Endothelial cell (in vitro differentiated cells): ENCODE measurements around the gene MVB12B. TPM values are rescaled to one million over a fixed set of nuclear protein-coding genes. Genes with fewer than 3 reads are reported as not detected.

Experiments
- DNase-seq: peaks from one replicate; pipeline ENCODE4 v3.0.0; 2021; ENCODE audit warnings: low spot score
- H3K27ac Mint-ChIP-seq: one replicate; pipeline ENCODE4 v1.8.0; 2021; ENCODE audit warnings: mixed read lengths, inconsistent platforms; ENCODE audit not compliant: unreplicated experiment
- H3K27me3 Mint-ChIP-seq: one replicate; pipeline ENCODE4 v1.8.0; 2021; ENCODE audit warnings: mild to moderate bottlenecking, moderate library complexity, mixed read lengths, inconsistent platforms; ENCODE audit not compliant: unreplicated experiment
- H3K36me3 Mint-ChIP-seq: one replicate; pipeline ENCODE4 v1.8.0; 2021; ENCODE audit warnings: mild to moderate bottlenecking, low read depth, mixed read lengths, inconsistent platforms; ENCODE audit not compliant: unreplicated experiment
- H3K4me1 Mint-ChIP-seq: one replicate; pipeline ENCODE4 v1.8.0; 2021; ENCODE audit warnings: mild to moderate bottlenecking, mixed read lengths, inconsistent platforms; ENCODE audit not compliant: unreplicated experiment
- H3K4me3 Mint-ChIP-seq: one replicate; pipeline ENCODE4 v1.8.0; 2021; ENCODE audit warnings: mild to moderate bottlenecking, mixed read lengths, inconsistent platforms; ENCODE audit not compliant: unreplicated experiment
- H3K9me3 Mint-ChIP-seq: one replicate; pipeline ENCODE4 v1.8.0; 2021; ENCODE audit warnings: mixed read lengths, inconsistent platforms; ENCODE audit not compliant: unreplicated experiment
- total RNA-seq: library from RNA; stranded (reverse); fragmentation: NEBNext Ultra II Directional; extraction: Animal tissue kit (Norgen Biotek cat#: 25700); gene quantifications from one replicate; pipeline ENCODE4 v1.2.1, GENCODE V29; 2021; ENCODE audit not compliant: unreplicated experiment
- TF ChIP-seq, protein P1 (sequence below): fragments of 200-600 bp; sonication (generic); IDR thresholded peaks from one replicate; pipeline ENCODE4 v1.5.0; 2021; ENCODE audit warnings: antibody characterized with exemption; ENCODE audit not compliant: unreplicated experiment

Gene MVB12B
- total RNA-seq, 1 donor from 2014 or later, result 18.8 TPM

DNA sequence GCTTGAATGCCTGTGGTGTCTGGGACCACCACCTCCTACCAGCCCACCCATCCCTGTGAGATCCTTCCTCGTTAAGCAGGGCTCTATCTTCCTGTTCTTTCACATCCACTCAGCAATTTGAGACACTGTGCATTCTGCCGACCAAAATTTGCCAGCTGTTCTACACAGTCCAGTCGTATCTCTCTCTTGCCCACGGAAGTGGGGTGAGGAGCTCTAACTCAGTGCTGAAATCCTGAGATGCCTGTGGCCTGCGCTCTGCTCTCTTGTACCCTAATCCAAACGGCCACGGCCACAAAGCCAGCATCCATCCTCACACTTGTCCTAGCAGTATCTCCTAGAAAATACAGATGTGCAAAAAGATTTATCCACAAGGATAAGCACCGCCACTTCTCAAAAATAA lies 97.9 kb downstream of the MVB12B start:
- H3K4me3 Mint-ChIP-seq, result no peak overlapping the region
- TF ChIP-seq, protein P1, sequence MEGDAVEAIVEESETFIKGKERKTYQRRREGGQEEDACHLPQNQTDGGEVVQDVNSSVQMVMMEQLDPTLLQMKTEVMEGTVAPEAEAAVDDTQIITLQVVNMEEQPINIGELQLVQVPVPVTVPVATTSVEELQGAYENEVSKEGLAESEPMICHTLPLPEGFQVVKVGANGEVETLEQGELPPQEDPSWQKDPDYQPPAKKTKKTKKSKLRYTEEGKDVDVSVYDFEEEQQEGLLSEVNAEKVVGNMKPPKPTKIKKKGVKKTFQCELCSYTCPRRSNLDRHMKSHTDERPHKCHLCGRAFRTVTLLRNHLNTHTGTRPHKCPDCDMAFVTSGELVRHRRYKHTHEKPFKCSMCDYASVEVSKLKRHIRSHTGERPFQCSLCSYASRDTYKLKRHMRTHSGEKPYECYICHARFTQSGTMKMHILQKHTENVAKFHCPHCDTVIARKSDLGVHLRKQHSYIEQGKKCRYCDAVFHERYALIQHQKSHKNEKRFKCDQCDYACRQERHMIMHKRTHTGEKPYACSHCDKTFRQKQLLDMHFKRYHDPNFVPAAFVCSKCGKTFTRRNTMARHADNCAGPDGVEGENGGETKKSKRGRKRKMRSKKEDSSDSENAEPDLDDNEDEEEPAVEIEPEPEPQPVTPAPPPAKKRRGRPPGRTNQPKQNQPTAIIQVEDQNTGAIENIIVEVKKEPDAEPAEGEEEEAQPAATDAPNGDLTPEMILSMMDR, result no peak
- H3K27ac Mint-ChIP-seq, result no peak overlapping the region
- no peaks in the 10 kb centered on the region for H3K9me3 Mint-ChIP-seq
- H3K36me3 Mint-ChIP-seq, result peaks cover 4% of the 10 kb centered on the region
- no peak for DNase-seq
- H3K27me3 Mint-ChIP-seq, result peaks cover 1% of the 10 kb centered on the region
- peaks cover 15% of the 10 kb centered on the region for H3K4me1 Mint-ChIP-seq

- H3K27ac Mint-ChIP-seq, result no peak overlapping the region
These were observed 102.0 kb downstream of the MVB12B start for GRCh38 chr9:126428534-126429175.

GRCh38 chr9:126429190-126429589 lies 102.6 kb downstream of the MVB12B start:
- no peaks in the 10 kb centered on the region for H3K4me1 Mint-ChIP-seq
- H3K9me3 Mint-ChIP-seq, result no peaks in the 10 kb centered on the region
- no peak overlapping the region for H3K4me3 Mint-ChIP-seq
- H3K27me3 Mint-ChIP-seq, result no peaks in the 10 kb centered on the region
- DNase-seq, result no peak
- peaks cover 6% of the 10 kb centered on the region for H3K36me3 Mint-ChIP-seq
- H3K27ac Mint-ChIP-seq, result no peak overlapping the region
- TF ChIP-seq, protein P1, result no peak

More at GRCh38 chr9:126428534-126429175, 102.0 kb downstream of the MVB12B start:
- Mint-ChIP-seq H3K4me1 (no peaks in the 10 kb centered on the region), H3K36me3 (peaks cover 9% of the 10 kb centered on the region), H3K27me3 (no peaks in the 10 kb centered on the region), H3K4me3 (no peak overlapping the region), H3K9me3 (no peaks in the 10 kb centered on the region)
- TF ChIP-seq, protein P1, result no peak
- DNase-seq, result no peak

DNA sequence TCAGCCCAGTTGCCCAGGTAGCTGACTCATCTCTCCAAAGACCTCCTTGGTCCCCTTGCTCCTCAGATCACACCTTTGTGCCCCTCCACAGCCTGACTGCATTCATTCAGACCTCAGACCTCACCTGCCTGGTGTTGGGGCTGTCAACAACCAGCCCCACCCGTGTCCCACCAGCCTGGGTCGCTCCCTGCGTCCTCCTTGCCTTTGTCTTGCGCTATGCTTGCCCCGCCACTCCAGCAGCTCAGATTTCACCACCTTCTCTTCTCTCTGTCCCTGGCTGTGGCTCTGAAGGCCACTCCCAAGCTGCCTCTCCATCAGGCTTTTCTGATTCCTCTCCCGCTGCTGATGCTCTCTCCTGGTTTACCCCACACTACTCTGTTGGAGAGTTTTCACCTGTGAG lies 103.5 kb downstream of the MVB12B start:
- Mint-ChIP-seq H3K9me3 (no peaks in the 10 kb centered on the region), H3K27me3 (no peaks in the 10 kb centered on the region), H3K4me1 (no peaks in the 10 kb centered on the region), H3K36me3 (peaks cover 5% of the 10 kb centered on the region), H3K27ac (no peak overlapping the region), H3K4me3 (peak overlapping the region; percentile 35)
- TF ChIP-seq, protein P1, result no peak
- no peak for DNase-seq

- H3K27ac Mint-ChIP-seq, result no peak overlapping the region
- no peak for DNase-seq
- H3K4me1 Mint-ChIP-seq, result no peaks in the 10 kb centered on the region
- no peaks in the 10 kb centered on the region for H3K9me3 Mint-ChIP-seq
- H3K4me3 Mint-ChIP-seq, result no peak overlapping the region
- H3K36me3 Mint-ChIP-seq, result peaks cover 5% of the 10 kb centered on the region
- TF ChIP-seq, protein P1, result no peak
- no peaks in the 10 kb centered on the region for H3K27me3 Mint-ChIP-seq
These were observed 104.6 kb downstream of the MVB12B start for GRCh38 chr9:126431077-126431742.
